DOHH2 (cell line): ENCODE data around the gene HDAC4.
"Not testable (repeated sequence)": the region's sequence is repeated elsewhere in the genome, so short reads cannot be mapped to it uniquely, and the experiment has no call there.

Experiments used
- CTCF ChIP-seq: fragments of 200-600 bp; sonication (generic); IDR thresholded peaks from one replicate; pipeline ENCODE4 v1.5.1; 2014; ENCODE audit warnings: antibody characterized with exemption, mild to moderate bottlenecking, low read depth, low read length; ENCODE audit not compliant: poor library complexity, severe bottlenecking
- EZH2phosphoT487 ChIP-seq: fragments of 200-600 bp; sonication (generic); IDR thresholded peaks from 2 replicates; pipeline ENCODE4 v1.6.1; 2017; ENCODE audit warnings: borderline replicate concordance, mild to moderate bottlenecking, antibody characterized with exemption, low read length, moderate library complexity, mixed read lengths

- TF ChIP-seq CTCF, EZH2phosphoT487: not testable (repeated sequence)
These were observed 120.4 kb downstream of the HDAC4 start for GRCh38 chr2:239280296-239281017.
